Embryonic facial prominence (tissue), 1 donor: ENCODE measurements around the gene TYMP.

Source experiments
- DNase-seq: peaks from one replicate; pipeline ENCODE4 v3.0.0-alpha.2; 2016; ENCODE audit errors: extremely low spot score

TYMP gene

DNA sequence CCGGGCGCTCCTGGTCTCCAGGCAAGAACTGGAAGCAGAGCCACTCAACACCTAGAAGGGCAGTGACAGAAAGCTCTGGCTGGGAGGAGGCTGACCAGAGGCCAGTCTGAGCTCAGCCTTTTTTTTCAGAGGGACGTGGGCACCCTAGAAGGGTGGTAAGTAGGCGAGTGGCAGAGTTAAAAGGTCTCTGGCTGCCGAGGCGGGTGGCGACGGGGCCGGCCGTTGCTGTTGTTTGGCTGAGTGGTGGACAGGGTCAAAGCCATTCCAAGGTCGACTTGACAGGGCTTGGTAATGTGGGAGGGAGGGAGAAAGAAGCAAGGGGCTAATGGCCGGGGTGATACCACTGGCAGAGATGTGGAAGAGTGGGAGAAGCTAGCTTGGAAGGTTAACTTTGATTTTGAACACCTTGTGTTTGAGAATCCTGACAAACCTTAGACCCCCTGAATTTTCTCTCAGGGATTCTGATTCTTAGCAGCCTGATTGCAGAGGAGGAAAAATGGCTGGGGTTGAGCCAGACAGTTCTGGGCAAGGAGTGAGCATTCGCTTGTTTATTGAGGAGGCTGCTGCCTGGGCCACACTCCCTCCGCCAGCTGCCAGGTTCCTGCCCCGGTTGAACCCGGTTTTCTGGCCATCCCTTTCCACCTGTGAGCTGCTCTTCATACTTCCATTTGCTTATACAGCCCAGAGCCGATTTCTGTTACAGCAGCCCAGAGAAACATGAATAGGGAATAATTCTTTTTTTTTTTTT is 33.8 kb upstream of the TYMP start:
- DNase-seq: no peak

DNA sequence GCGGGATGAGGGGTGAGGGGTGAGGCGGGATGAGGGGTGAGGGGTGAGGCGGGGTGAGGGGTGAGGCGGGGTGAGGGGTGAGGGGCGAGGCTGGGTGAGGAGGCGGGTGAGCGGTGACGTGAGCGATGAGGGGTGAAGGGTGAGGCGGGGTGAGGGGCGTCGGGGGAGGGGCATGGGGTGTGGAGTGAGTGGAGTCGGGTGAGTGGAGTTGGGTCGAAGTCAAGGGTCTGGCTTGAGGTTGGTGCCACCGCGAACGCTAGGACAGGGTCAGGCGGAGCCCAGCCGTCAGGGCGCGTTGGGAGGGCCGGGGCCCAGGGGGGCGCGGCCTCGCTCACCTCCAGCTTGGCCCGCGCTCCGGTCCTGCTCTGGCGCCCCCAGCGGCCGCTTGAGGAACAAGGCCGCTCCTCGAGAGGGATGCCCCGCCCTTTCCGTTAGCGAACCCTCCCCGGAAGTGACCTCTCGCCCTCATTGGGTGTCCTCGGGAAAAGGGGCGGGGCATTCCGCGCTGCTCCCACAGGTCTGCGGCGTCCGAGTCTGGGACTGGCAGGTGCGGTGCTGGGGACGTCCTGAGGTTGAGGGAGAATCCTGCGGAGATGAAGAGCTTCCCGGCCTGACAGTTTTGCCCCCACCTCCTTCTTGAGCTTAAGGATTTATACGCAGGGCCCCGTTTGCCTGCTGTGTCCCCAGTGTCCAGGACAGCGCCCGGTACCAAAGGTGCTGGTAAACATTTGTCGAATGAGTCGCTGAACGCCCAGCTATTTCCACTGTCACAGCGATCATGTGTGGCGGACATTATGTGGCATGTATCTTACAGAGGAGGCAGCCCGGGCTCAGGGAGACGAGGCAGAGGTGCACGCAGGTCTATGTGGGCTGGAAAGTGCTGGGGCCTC is 33.0 kb upstream of the TYMP start, which contains the start of gene SYCE3:
TSS of gene SYCE3 (minus strand) at position 397 of the 890 bp plus-strand sequence. CDS start 6,514 bp downstream, outside the sequence.
- DNase-seq: peak; percentile 73

DNA sequence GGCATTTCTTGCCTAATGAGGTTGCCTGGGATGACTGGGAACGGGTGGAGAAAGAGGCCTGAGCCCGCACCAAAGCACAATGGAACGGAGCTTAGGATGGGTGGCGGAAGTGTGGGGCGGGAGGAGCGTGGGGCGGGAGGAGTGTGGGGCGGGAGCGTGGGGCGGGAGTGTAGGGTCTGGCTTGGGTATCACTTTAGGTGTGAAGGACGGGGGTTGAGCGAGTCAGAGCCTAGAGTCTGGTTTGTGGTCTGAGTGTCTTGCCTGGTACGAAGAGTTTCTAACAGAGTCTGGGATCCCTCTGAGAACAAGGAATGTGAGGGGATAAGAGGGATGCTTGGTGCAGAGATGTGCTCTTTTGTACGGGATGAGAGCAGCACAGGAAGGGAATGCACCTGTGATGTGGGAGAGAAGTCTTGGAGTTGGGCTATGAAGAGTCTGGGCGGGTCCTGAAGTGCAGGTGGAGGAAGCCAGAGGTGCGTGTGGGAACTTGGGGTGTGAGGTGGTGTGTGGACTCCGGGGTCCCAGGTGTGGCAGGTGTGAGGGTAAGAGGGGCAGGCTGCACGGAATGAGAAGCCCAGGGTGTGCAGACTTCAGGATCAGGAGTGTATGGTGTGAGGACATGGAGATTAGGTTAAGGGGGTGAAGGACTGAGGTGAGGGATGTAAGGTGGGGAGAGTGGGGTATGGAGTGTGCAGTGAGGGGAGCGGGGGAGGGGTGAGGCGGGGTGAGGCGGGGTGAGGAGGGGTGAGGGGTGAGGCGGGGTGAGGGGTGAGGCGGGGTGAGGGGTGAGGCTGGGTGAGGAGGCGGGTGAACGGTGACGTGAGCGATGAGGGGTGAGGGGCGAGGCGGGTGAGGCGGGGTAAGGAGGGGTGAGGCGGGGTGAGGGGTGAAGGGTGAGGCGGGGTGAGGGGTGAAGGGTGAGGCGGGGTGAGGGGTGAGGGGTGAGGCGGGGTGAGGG is 31.9 kb upstream of the TYMP start:
- no peak for DNase-seq

DNA sequence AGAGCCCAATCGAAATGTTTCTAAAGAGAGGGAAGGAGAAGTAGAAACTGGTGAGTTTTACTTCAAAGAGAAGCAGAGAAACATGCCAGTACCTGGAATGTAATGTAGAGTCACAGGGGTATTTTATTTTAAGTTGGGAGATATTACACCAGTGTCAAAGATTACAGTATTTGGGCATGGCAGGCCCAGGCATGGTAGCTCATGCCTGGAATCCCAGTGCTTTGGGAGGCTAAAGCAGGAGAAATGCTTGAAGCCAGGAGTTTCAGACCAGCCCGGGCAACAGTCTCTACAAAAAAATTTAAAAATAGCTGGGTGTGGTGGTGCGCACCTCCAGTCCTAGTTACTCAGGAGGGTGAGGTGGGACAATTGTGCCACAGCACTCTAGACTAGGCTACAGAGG is 30.2 kb upstream of the TYMP start:
- DNase-seq: no peak

DNA sequence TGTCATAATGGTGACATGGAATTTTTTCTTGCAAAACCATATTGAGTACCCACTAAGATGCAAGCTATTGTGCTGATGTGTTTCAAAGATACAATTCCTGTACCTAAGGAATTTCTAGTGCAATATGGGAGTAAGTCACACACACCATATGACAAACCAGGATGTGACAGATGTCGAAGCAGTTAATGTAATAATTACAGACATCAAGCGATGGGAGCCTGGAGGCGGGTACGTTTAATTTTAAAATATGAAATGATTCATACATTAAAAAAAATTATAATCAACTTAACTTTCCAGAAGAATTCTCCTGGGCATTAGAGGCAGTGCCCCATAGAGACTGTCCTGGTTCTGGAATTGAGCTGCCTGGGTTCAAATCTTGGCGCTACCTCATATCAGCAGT is 26.9 kb upstream of the TYMP start:
- no peak for DNase-seq

DNA sequence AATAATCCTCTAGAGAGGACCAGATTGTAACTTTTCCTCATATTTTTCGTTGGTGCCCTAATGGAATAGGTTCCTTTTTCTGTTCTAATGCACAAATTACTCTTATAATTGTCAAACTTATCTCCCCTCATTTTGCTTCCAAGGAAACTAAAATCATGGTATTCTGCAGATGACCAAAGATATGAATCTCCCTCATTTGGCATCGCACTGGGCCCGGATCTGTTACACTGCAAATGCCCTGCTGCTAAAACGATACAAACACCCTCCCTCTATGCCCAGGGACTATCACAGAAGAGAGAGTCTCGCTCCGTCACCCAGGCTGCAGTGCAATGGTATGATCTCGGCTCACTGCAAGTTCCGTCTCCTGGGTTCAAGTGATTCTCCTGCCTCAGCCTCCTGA is 23.5 kb upstream of the TYMP start:
- no peak for DNase-seq

DNA sequence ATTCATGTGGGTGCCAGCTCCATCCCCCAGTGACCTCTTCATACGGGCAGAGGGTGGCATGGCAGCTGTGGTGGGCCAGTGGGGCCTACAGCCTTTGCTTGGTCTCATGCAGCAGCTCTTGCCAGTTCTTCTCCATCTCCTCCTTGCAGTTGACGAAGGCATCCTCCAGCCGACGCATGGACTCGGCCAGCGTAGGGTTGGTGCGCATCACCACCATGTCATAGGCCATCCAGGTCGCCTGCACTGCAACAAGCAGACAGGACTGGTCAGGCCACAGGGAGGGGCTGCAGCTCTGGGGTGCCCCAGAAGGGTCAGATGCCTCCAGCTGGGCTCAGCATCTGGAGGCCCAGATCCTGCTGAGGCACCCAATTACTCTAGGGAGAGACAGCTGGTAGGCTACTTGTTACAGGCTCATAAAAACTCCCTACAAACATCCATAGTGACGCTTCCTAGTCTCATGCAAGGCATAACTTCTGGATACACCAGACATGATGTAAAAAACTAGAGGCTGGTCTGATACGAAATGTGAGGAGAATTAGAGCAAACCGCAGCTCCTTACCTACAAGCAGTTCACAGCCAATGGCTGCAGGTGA is 21.4 kb upstream of the TYMP start:
- no peak for DNase-seq

DNA sequence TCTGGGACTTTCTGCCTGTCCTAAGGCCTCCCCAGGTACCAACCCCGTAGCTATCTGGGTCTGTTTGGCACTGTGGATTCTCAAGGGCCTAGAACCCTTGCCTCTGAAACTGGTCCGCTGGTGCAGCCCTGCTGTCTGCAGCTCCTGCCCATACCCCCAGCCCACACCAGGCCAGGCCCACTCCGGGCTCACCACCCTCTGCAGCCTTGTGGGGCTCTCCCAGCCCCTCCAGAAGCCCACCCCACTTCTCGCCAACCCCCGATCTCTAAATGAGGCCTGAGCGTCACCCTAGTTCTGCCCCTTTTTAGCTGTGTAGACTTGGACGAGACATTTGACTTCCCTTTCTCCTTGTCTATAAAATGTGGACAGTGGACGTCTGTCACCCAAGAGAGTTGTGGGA is 20.6 kb upstream of the TYMP start:
- no peak for DNase-seq

DNA sequence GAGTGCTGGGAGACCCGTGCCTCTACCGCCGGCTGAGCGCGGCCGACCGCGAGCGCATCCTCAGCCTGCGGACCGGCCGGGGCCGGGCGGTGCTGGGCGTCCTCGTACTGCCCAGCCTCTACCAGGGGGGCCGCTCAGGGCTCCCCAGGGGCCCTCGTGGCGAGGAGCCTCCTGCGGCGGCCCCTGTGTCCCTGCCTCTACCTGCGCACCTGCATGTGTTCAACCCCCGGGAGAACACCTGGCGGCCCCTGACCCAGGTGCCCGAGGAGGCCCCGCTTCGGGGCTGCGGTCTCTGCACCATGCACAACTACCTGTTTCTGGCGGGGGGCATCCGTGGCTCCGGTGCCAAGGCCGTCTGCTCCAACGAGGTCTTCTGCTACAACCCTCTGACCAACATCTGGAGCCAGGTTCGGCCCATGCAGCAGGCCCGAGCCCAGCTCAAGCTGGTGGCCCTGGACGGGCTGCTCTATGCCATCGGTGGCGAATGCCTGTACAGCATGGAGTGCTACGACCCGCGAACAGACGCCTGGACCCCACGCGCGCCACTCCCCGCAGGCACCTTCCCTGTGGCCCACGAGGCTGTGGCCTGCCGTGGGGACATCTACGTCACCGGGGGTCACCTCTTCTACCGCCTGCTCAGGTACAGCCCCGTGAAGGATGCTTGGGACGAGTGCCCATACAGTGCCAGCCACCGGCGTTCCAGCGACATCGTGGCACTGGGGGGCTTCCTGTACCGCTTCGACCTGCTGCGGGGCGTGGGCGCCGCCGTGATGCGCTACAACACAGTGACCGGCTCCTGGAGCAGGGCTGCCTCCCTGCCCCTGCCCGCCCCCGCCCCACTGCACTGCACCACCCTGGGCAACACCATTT is 19.3 kb upstream of the TYMP start:
- DNase-seq: no peak

DNA sequence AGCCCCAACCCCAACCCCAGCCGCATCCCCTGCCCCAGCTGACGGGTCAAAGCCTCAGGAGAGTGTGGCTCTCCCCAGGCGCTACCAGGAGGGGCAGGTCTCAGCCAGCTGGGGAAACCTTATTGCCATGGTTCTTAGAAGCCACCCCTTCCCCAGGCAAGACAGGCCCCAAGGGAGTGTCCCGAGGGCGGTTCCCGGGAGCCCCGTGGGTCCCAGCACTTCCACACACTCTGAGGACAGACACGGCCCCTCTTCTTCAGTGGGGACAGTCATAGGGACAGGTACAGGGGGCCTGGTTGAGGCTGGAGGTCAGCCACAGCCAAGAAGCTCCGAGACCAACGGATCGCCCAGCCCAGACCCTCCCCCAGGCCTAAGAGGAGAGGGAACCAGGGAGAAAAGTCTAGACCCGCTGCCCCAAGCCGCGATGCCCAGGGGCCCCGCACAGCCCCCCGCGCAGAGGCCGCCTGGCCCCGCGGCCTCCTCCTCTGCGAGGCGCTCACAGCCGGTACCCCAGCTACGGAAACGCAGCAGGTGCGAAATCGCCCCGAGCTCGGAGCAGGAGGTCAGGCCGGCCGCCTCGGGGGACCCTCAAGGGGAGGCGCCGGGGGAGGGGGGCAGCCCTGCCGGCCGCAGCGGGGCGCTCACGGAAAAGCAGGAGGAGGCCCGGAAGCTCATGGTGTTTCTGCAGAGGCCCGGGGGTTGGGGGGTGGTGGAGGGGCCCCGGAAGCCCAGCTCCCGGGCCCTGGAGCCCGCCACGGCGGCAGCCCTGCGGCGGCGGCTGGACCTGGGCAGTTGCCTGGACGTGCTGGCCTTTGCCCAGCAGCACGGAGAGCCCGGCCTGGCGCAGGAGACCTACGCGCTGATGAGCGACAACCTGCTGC is 18.5 kb upstream of the TYMP start:
- no peak for DNase-seq

DNA sequence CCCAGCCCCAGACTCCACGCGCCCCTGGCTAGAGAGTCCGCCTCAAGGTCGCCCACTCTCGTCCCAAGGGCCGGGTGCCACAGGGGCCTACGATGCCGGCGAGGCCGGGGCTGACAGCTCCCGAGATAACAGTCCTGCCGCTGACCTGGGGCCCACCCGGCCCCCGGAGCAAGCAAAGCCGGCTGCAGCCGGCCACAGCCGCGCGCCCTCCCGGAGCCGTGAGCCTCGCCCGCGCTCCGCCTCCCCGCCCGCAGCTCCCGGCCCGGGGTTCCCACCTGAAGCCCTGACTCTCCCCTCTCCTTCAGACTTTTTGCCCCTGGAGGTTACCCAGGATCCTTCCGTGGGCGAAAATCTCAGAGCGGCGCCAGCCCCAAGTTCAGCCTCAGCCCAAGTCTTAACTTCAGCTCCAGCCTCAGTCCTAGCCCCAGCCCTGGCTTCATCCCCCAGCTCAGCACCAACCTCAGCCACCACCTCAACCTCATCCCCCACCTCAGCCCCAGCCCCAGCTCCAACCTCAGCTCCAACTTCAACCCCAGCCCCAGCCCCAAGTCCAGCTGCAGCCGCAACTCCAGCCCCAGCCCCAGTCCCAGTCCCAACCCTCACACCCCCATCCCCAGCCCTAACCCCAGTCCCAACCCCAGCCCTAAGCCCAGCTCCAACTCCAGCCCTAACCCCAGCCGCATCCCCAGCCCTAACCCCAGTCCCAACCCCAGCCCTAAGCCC is 17.6 kb upstream of the TYMP start:
- DNase-seq: no peak

DNA sequence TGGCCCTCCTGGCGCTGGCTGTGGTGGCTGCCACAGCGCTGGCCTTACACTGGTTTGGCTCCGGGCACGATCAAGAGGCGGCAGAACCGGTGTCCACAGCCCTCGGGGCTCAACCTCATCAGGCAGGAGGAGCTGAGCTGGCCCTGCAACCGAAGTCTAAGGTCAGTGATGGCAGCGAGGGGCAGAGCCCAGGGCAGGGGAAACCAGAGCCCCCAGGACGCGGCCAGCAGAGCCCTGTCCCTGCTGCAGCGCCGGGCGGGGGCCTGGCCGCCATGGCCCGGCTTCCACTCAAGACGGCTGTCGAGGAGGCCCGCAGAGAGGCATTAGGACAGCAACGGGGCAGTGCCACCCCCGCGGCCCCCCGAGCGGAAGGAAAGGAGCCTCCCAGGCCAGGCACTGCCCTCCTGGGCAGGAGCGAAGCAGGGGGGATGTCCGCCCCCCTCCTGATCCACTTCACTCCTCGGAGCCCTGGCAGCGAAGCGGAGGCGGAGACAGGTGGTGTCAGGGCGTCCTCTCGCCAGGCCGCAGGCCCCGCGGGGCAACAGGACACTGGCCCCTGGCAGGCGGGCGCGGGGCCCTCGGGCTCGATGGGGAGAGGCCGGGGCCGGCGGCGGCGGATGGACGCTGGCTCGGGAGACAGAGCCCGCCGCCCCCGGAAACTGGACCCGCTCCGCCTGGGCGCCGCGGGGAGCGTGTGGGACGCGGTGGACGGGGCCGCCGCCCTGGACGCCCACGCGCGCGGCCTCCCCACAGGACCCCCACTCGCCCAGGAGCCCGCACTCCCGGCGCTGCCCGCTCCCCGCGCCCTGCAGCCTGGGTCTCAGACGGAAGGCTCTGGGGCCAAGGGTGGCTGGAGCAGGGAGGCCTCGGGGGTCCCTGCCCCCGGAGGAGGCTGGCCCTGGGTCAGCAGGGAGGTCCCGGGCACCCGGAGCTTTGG is 16.8 kb upstream of the TYMP start:
- no peak for DNase-seq

DNA sequence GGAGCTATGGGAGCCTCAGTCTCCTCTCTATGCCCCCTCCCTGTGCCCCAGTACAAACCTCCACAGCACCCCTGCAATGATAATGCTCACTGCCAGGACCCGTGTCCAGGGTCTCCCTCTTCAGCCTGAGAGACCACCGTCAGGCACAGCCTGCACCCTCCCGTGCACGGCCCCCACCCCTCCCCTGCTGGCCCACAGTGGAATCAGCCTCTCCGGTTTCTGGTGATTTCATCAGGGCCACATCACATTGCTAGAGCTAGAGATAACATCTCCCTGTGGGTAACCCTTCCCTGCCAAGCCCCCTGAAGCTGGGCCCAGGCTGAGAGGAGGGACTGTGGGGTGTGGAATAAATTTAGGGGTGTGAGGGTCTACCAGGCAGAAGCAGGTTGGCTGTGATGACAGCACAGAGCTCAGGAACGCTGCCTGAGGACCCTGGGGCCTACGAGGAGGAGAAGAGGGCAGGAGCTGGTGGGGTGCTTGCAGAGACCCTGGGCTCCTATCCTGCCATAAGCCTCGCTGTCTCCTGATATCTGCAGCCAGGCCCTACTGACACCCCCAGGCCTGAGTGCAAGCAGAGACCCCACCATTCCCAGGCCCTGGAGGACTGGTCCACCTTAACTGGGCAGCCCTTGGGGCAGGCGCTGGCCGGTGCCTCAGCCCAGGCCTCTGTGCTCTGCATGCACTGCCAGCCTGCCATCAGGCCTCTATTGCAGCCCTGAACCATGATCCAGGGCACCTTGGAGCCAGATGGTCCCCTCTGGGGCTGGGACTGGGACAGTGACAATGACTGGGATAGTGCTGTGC is 15.9 kb upstream of the TYMP start, which contains the start of gene KLHDC7B:
TSS of gene KLHDC7B (plus strand) at position 378 of the 804 bp plus-strand sequence. CDS start at position 723, 345 bp downstream.
- DNase-seq: no peak

DNA sequence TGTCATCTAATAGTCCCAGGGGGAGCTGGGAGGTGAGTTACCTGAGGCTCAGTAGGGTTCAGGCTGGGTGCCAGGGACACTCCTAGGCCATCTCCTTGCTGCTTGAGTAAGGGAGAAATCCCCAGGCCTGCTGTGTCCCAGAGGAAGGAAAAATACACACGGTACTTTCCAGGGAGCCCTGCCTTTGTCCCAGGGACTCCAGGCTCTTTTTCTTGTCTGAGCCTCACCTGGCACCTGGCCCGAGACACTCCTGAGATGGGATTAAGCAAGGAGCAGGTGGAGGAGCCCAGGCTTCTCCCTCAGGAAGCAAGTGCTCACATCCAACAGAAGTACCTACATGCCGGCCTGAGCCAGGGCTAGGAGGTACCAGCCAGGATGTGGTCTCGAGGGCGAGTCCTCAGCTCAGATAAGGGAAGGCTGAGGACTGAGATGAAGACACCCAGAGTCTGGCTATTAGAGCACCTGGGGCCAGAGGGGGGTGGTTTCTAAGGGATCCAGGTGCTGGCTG is 15.0 kb upstream of the TYMP start:
- DNase-seq: no peak

DNA sequence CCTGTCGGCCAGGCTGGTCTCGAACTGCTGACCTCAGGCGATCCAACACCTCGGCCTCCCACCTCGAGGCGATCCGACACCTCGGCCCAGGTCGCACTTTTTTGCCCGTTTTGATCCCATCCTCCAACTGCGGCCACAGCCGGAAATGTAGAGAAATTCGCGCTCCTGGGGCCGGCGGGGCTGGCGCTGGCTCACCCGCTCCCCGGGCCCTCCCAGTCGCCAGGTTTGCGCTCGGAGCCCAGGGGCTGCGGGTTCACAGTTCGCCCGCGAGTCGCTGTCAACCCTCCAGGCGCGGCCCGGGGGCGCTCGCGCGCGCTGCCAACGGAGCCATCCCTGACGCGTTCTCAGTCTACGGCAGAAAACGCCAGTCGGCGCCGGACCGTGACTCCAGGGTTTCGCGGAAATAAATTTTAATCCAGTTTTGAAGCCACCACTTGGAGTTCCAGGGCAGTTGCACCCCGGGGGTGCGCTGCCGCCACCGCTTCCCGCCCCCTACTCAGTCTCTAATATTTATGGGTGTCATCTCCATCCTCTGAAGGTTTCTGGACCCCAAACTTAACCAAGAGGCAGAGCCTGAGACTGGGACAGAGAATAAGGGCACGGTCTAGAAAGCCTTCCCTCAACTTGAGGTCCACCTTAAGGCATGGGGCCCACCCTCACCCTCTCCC is 14.4 kb upstream of the TYMP start:
- DNase-seq: no peak

DNA sequence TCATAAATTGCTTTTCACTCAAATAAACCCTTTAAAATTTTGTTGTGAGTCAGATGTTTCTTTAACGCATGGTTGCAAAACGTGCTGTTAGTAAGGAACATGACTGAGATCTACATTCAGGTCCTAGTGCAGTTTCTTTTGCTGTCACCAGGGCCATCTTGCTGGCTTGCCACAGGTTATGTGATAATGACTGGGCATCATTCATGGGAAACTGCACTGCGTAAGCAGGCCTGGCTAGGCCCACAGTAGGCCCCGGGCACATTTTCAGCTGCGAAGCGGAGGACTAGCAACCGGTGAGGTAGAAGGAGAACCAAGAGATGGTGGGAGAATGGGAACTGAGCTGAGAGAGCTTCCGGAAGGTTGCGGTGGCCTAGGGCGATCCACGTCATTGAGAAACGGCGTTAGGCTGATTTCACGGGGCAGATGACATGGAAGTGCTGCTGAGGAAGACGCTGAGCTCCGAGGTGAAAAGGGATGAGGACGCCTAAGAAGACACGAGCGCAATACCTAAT is 12.7 kb upstream of the TYMP start:
- no peak for DNase-seq
